GM21723 (cell line): ENCODE results near the gene CDK6.

Experiments
- ATAC-seq: cut with Tn5 transposase; IDR thresholded peaks from one replicate; pipeline ENCODE4 v1.9.1; 2021; ENCODE audit warnings: mild to moderate bottlenecking, moderate library complexity; ENCODE audit not compliant: unreplicated experiment

CDK6 gene

DNA sequence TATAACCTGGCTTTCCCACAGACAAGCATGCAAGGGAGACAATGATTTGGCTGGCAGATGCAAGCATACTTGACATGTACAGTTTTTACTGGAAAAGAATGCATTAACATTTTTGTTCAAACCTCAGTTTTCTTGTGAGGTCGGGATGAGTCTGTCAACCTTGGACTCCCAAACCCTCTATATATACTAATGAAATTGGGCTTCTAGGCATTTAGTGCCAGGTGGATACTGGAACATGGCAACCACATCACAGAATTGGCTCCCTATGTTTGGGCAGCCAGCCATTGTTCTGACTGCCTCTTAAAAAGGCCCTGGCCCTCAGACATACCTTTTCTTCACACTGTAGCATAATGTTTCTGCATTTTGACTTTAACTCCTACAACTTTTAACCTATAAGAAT lies 39.1 kb downstream of the CDK6 start:
- peak; percentile 18 for ATAC-seq

GRCh38 chr7:92794831-92795230 lies 41.5 kb downstream of the CDK6 start:
- ATAC-seq: no peak

GRCh38 chr7:92794391-92794790 lies 42.0 kb downstream of the CDK6 start:
- no peak for ATAC-seq

GRCh38 chr7:92793656-92794205 lies 42.6 kb downstream of the CDK6 start:
- ATAC-seq: no peak

DNA sequence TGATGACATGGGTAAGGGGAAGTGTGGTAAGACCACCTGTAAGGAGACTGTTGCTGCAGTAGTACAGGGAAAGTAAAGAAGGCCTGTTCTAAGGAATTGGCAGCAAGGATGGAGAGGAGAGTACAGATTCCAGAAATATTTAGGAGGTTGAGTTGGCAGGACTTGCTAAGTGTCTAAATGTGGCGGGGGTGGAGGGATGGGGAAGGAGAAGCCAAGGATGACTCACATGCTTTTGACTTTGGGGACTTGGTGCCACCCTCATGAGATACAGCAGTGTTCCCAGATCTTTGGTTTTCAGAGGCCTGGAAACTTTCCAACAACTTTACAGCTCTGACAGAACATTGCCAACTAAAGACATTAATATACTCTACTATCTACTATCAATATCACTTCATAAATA lies 45.4 kb downstream of the CDK6 start:
- ATAC-seq: no peak

DNA sequence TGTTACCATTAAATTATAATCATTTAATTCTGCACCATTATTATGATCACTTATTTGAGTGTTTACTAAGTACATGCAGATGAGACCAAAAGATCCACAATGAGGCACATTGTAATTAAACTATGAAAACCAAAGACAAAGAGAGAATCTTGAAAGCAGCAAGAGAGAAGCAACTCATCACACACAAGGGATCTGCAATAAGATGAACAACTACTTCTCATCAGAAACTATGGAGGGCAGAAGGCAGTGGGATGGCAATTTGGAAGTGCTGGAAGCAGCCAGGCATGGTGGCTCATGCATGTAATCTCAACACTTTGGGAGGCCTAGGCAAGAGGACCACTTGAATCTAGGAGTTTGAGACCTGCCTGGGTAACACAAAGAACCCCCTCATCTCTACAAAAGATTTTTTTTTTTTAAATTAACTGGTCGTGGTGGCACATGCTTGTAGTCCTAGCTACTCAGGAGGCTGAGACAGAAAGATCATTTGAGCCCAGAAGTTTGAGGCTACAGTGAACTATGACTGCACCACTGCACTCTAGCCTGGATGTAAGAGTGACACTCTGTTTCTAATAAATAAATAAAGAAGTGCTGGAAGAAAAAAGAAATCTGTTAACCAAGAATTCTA lies 47.7 kb downstream of the CDK6 start:
- no peak for ATAC-seq

- ATAC-seq: no peak
These were observed 50.5 kb downstream of the CDK6 start for GRCh38 chr7:92785923-92786322.

DNA sequence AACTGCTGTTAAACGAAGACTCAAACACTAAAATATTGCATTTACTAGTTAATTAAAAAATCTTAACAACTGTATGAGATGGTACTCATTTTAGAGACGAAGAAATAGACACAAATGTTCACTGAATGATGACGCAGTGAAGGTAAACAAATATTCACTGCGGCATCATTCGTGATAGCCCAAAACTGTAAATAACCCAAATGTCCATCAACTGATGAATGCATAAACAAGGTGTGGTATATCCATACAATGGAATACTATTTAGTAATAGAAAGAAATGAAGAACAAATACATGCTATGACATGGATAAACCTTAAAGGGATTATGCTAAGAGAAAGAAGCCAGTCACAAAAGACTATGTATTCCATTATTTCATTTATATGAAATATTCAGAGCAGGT lies 51.4 kb downstream of the CDK6 start:
- no peak for ATAC-seq

- ATAC-seq: no peak
These were observed 52.8 kb downstream of the CDK6 start for GRCh38 chr7:92783260-92784201.

DNA sequence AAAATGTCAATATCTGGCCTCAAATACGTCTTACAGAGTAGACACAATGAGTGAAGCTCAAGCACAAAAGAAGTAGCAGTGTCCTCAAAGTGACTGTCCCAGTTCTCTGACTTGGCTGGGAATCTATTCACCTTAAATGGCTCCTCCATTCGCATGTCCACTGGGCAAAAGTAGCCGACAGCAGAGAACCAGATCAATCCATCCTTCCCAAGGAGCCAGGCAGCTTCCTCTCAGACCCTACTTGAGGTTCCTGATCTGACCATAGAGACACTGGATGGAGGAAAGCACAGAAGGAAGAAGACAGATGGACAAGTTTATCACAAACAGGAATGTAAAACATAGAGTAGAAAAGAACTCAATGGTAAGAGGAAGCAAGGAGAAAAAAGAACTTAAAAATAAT lies 53.5 kb downstream of the CDK6 start:
- ATAC-seq: no peak

- ATAC-seq: no peak
These were observed 54.1 kb downstream of the CDK6 start for GRCh38 chr7:92782236-92782635.

DNA sequence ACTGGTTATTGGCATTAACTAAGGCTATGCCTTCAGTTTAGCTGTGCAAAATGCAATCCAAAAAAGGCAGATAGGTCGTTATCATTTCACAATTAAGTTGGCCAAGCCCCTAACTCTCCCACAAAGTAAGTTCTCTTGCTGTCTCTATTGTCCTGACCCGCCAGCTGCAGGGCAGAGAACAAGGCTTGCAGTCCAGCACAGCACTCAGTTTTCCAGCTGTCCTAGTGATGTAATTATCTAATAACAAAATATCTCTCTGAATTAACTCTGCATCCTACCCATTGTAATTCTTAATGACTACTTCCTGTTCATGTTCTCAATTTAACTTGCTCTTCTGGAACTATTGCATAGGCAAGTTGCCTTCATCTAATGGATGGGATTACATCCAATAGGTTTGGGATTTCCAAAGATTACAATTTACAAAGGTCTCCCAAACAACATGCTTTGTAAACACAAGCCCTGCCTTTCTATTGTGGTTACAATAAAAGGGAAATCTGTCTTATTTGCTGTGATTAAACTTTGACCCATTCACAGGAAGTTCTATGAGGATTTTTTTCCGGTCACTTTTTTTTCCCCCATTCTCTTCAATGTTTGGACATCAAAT lies 55.2 kb downstream of the CDK6 start:
- ATAC-seq: no peak

- ATAC-seq: peak; percentile 77
These were observed 57.4 kb downstream of the CDK6 start for GRCh38 chr7:92778972-92779371.

DNA sequence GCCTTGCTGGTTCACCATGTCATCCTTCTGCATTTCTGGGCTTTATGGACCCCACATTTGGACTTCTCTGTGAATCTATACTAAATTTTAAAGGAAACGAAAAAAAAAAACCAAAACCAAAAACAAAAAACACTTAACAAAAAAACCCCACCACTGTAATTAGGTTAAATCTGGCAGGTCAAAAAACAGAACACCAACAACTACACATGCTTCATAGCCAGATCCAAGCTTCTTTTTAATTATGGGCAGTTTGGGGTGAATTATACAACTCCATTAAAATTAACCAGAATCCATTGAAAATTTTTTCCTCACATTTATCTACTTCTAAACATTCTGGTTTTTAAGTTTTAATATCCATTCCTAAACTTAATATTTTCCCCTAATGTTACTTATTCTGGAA lies 58.4 kb downstream of the CDK6 start:
- no peak for ATAC-seq

DNA sequence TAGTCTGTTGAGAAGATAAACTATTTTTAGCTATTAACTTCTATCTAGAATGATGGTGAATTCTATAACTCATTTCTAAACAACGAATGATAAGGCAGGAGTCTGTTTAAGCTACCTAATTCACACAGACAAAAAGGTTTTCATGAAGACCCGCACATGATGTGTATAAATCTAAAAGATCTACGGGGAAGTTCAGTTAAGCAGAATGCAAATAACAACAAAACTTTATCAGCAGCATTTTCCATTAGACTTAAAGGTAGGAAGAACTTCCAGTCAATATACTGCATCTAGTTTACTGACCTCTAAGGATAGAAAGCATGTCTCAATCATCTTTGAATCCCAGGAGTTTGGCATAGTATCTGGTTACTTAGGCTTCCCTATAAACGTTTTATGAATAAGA lies 62.6 kb downstream of the CDK6 start:
- ATAC-seq: no peak

DNA sequence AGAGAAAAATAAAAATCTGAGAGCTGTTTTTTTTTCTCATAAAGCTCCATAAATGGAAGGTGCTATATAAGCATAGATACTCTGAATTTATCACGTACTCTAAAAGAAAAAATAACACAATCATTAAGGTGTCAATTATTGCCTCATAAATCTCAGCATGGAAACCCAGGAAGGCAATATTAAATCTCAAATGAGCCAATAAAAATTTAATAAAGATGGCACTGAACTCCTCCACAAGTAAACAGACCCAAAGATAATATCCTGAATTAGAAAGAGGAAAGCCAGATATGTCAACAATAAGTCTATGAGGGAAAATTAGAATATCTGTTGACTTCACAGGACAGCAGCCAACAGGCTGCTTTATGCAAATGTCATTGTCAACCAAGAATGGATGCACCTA lies 66.5 kb downstream of the CDK6 start:
- no peak for ATAC-seq

DNA sequence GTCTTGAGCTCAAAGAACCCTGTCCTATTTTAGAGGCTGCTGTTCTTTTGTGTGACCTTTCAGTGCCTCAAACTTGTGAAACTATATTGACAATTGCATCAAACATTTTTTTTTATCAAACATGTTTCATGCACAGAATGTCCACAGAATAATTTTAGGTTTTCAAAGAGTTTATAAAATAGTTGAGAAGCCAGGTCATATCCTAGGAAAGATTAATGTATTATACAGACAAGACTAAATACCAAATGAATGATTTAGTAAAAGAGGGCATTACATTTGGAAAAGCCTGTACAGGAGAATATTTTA lies 67.0 kb downstream of the CDK6 start:
- ATAC-seq: peak; percentile 25

- ATAC-seq: peak; percentile 93
These were observed 67.6 kb downstream of the CDK6 start for GRCh38 chr7:92768501-92769393.

GRCh38 chr7:92767437-92767836 lies 68.9 kb downstream of the CDK6 start:
- ATAC-seq: no peak

- no peak for ATAC-seq
These were observed 69.8 kb downstream of the CDK6 start for GRCh38 chr7:92766461-92767003.

GRCh38 chr7:92765725-92766124 lies 70.6 kb downstream of the CDK6 start:
- no peak for ATAC-seq
